GM12878 (cell line): ENCODE results near the gene LIN52. TPM values are rescaled to one million over a fixed set of nuclear protein-coding genes. Genes with fewer than 3 reads are reported as not detected.

Experiments used
- ATAC-seq: fragments of 200-7000 bp; cut with Tn5 transposase; 3 replicates; pipeline ENCODE4 v1.9.1; 2020; ENCODE audit warnings: mild to moderate bottlenecking, moderate library complexity
- BruUV-seq: library from RNA; stranded (reverse); fragments of 400-500 nt; replicated peaks from 2 replicates; lab custom pipeline; 2021; lab: Mats Ljungman, UMichigan
- CTCF ChIA-PET: fragments of 300-600 bp; sonication (Branson Sonifier 250); formaldehyde crosslinking; extraction: SDS; loops from one replicate; lab custom pipeline; 2021; ENCODE audit warnings: inconsistent platforms; lab: Yijun Ruan, JAX
- POLR2A ChIA-PET: fragments of 350-600 bp; formaldehyde crosslinking; extraction: SDS; loops from one replicate; lab custom pipeline; 2021; ENCODE audit warnings: inconsistent platforms; lab: Charles Lee
- RAD21 ChIA-PET: fragments of 300-600 bp; sonication (Branson Sonifier 250); formaldehyde crosslinking; loops from one replicate; lab custom pipeline; 2023; ENCODE audit warnings: antibody characterized with exemption; ENCODE audit not compliant: unreplicated experiment; lab: Charles Lee
- SMC1A ChIA-PET: fragments of 300-600 bp; sonication (Branson Sonifier 250); formaldehyde crosslinking; loops from one replicate; lab custom pipeline; 2023; ENCODE audit not compliant: unreplicated experiment, uncharacterized antibody; lab: Charles Lee
- DNase-seq: peaks from one replicate; pipeline ENCODE4 v3.0.0-alpha.2; 2011; ENCODE audit warnings: low read depth, low spot score
- FAIRE-seq: peaks from 3 replicates; lab custom pipeline; 2011; peaks lifted over from hg19 to GRCh38; lab: Jason Lieb, UNC
- H2AFZ ChIP-seq: 2 replicates; pipeline ENCODE4 v1.6.0; 2011; ENCODE audit warnings: low read depth, low read length, control low read depth; ENCODE audit not compliant: control insufficient read depth
- H3K27ac ChIP-seq: 2 replicates; pipeline ENCODE4 v1.5.1; 2011; ENCODE audit warnings: control low read depth; ENCODE audit not compliant: control insufficient read depth, insufficient read depth
- H3K27me3 ChIP-seq, 2 experiments: replicated peaks in 1 of 2; 2 replicates each; pipeline versions ENCODE4 v1.6.0 to v1.6.1; 2011; ENCODE audit warnings: low read length in 1 of 2; ENCODE audit not compliant: control insufficient read depth in 2 of 2, insufficient read depth in 2 of 2
- H3K36me3 ChIP-seq, 2 experiments: 2 replicates each; pipeline ENCODE4 v1.5.1; 2011; ENCODE audit warnings: low read length in 1 of 2; ENCODE audit not compliant: control insufficient read depth in 2 of 2, insufficient read depth in 2 of 2
- H3K4me1 ChIP-seq: 2 replicates; pipeline ENCODE4 v1.6.1; 2011; ENCODE audit warnings: mild to moderate bottlenecking, low read length, moderate library complexity, mixed read lengths; ENCODE audit not compliant: control insufficient read depth, insufficient read depth
- H3K4me2 ChIP-seq: 2 replicates; pipeline ENCODE4 v1.6.0; 2011; ENCODE audit warnings: control low read depth; ENCODE audit not compliant: control insufficient read depth, insufficient read depth
- H3K4me3 ChIP-seq: fragments of 200-600 bp; sonication (generic); 2 replicates; pipeline ENCODE4 v1.5.1; 2016
- H3K79me2 ChIP-seq: 2 replicates; pipeline ENCODE4 v1.6.0; 2011; ENCODE audit warnings: low read length; ENCODE audit not compliant: control insufficient read depth, insufficient read depth
- H3K9ac ChIP-seq: 2 replicates; pipeline ENCODE4 v1.8.0; 2011; ENCODE audit warnings: low read length, control low read depth, mixed read lengths; ENCODE audit not compliant: control insufficient read depth, insufficient read depth
- H3K9me3 ChIP-seq: replicated peaks from 3 replicates; pipeline ENCODE4 v1.5.1; 2011; ENCODE audit warnings: mild to moderate bottlenecking, low read length; ENCODE audit not compliant: control insufficient read depth, insufficient read depth
- H4K20me1 ChIP-seq: 2 replicates; pipeline ENCODE4 v1.6.0; 2011; ENCODE audit not compliant: control insufficient read depth, insufficient read depth
- IKZF2 ChIP-seq, 2 experiments: fragments of 450-650 bp; IDR thresholded peaks; 2 replicates each; pipeline ENCODE4 v1.6.1; 2017; ENCODE audit warnings: mild to moderate bottlenecking in 2 of 2, moderate library complexity in 2 of 2
- JUND ChIP-seq: IDR thresholded peaks from 2 replicates; pipeline ENCODE4 v1.6.1; 2012; ENCODE audit warnings: low read depth, mild to moderate bottlenecking, low read length, improper control_type of control experiment, moderate library complexity
- POU2F2 ChIP-seq: IDR thresholded peaks from 3 replicates; pipeline ENCODE4 v1.6.1; 2011; ENCODE audit warnings: low read depth, mild to moderate bottlenecking, low read length, borderline replicate concordance
- RELA ChIP-seq: fragments of 450-650 bp; IDR thresholded peaks from 2 replicates; pipeline ENCODE4 v1.8.0; 2014; ENCODE audit warnings: borderline replicate concordance; ENCODE audit not compliant: partially characterized antibody
- SUPT20H ChIP-seq: IDR thresholded peaks from 2 replicates; pipeline ENCODE4 v1.6.1; 2011; ENCODE audit warnings: low read depth, mild to moderate bottlenecking, low read length, moderate library complexity, borderline replicate concordance; ENCODE audit not compliant: control insufficient read depth
- TCF7 ChIP-seq: IDR thresholded peaks from 2 replicates; pipeline ENCODE4 v1.6.1; 2014; ENCODE audit warnings: antibody characterized with exemption, borderline replicate concordance
- YY1 ChIP-seq: IDR thresholded peaks from 2 replicates; pipeline ENCODE4 v1.6.1; 2011; ENCODE audit warnings: low read depth, mild to moderate bottlenecking, low read length
- WGBS: methylation state at CpG from one replicate; pipeline ENCODE4 v1.1.6; 2016; ENCODE audit warnings: low lambda C conversion rate; ENCODE audit not compliant: insufficient replicate concordance, insufficient coverage; ENCODE audit errors: missing lambda C conversion rate; 5-methylcytosine and 5-hydroxymethylcytosine counted together
- in situ Hi-C: fragments of 300-500 bp; cut with MboI; formaldehyde crosslinking; loops from 9 replicates; pipeline ENCODE4 v1.14.3; 2018; ENCODE audit warnings: mixed read lengths
- intact Hi-C: fragments of 100-400 bp; cut with micrococcal nuclease; formaldehyde crosslinking; loops from one replicate; pipeline ENCODE4 v1.14.2; 2022; ENCODE audit not compliant: unreplicated experiment
- polyA plus RNA-seq, 11 experiments: library from polyadenylated mRNA; depleted of rRNA in 4 of 11; unstranded in 6 of 11; stranded (reverse) in 5 of 11; fragments of >200 nt; fragmentation: Nextera tagmentation in 4 of 11; fragmentation: Illumina TruSeq in 1 of 11; extraction: Ambion mirVana in 4 of 11; extraction: Trizol in 1 of 11; gene quantifications; 1 replicate in 1 of 11; 2 replicates in 10 of 11; pipeline versions ENCODE4 v1.2.1 to v1.2.3, GENCODE V29; 2011 to 2016; ENCODE audit warnings: inconsistent platforms in 2 of 11, missing spikeins in 2 of 11, low read depth in 1 of 11
- total RNA-seq, 4 experiments: library from RNA; depleted of rRNA in 3 of 4; stranded (reverse); fragments of >200 nt in 3 of 4; fragmentation: Illumina TruSeq in 1 of 4; extraction: Trizol in 1 of 4; gene quantifications; 2 replicates each; pipeline versions ENCODE4 v1.2.1 to v1.2.3, GENCODE V29; 2013 to 2021
- TF ChIP-seq, protein P1 (sequence below): fragments of 450-650 bp; formaldehyde crosslinking; IDR thresholded peaks from 2 replicates; pipeline ENCODE4 v1.4.0; 2020; ENCODE audit warnings: mild to moderate bottlenecking, moderate library complexity
- TF ChIP-seq, protein P2 (sequence below): fragments of 150-350 bp; IDR thresholded peaks from 2 replicates; pipeline ENCODE4 v1.6.1; 2016; ENCODE audit warnings: low read depth, low read length
- TF ChIP-seq, protein P3 (sequence below): fragments of 450-650 bp; IDR thresholded peaks from 2 replicates; pipeline ENCODE4 v1.6.1; 2016; ENCODE audit warnings: mild to moderate bottlenecking
- TF ChIP-seq, protein P4 (sequence below): IDR thresholded peaks from 2 replicates; pipeline ENCODE4 v1.6.1; 2011; ENCODE audit warnings: borderline replicate concordance, low read depth, mild to moderate bottlenecking, moderate library complexity, low read length; ENCODE audit not compliant: insufficient read depth, poor library complexity, severe bottlenecking

LIN52 gene
- total and polyA plus RNA-seq, 10 of the 15 experiments (the other 5 are each of a cell fraction or from before 2014, with no cell fraction given): 13.3 to 30.9 (median 19.9) TPM

DNA sequence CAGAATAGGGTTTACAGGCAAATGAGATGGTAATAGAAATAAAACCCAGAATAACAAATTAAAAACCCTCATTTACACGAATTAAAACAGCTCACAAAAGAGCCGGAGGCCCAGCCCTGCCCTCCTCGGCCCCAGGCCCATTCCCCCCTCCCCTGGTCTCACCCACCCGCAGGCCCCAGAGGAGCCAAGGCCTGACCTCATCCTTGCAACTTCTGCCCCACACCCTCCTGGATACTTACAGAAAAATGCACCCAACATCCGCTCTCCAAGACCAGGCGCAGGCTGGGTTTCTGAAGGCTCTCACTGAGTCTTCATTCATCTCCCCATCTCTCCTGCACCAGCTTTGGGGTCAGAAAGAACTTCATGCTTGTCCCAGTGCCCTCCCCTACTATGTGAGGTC lies 138.3 kb downstream of the LIN52 start:
- CTCF ChIA-PET: no interaction called here
- in situ Hi-C loops (no loop called here), intact Hi-C loops (no loop called here)
- no peak overlapping the region for H3K4me2 ChIP-seq
- no peak for FAIRE-seq
- BruUV-seq: no TSS peak
- peaks cover 2% of the 10 kb centered on the region in 2 experiments; a peak in 3 of 4 replicates for H3K27me3 ChIP-seq
- no peak for ATAC-seq
- H3K4me1 ChIP-seq: no peaks in the 10 kb centered on the region
- H3K79me2 ChIP-seq: no peaks in the 10 kb centered on the region
- POLR2A ChIA-PET: no interaction called here
- SMC1A ChIA-PET: no interaction called here
- no peaks in the 10 kb centered on the region for H4K20me1 ChIP-seq
- no peak overlapping the region for H3K4me3 ChIP-seq
- H3K9me3 ChIP-seq: no peaks in the 10 kb centered on the region
- H3K36me3 ChIP-seq: no peaks in the 10 kb centered on the region
- RAD21 ChIA-PET: no interaction called here
- no peak for DNase-seq
- TF ChIP-seq, protein P1, sequence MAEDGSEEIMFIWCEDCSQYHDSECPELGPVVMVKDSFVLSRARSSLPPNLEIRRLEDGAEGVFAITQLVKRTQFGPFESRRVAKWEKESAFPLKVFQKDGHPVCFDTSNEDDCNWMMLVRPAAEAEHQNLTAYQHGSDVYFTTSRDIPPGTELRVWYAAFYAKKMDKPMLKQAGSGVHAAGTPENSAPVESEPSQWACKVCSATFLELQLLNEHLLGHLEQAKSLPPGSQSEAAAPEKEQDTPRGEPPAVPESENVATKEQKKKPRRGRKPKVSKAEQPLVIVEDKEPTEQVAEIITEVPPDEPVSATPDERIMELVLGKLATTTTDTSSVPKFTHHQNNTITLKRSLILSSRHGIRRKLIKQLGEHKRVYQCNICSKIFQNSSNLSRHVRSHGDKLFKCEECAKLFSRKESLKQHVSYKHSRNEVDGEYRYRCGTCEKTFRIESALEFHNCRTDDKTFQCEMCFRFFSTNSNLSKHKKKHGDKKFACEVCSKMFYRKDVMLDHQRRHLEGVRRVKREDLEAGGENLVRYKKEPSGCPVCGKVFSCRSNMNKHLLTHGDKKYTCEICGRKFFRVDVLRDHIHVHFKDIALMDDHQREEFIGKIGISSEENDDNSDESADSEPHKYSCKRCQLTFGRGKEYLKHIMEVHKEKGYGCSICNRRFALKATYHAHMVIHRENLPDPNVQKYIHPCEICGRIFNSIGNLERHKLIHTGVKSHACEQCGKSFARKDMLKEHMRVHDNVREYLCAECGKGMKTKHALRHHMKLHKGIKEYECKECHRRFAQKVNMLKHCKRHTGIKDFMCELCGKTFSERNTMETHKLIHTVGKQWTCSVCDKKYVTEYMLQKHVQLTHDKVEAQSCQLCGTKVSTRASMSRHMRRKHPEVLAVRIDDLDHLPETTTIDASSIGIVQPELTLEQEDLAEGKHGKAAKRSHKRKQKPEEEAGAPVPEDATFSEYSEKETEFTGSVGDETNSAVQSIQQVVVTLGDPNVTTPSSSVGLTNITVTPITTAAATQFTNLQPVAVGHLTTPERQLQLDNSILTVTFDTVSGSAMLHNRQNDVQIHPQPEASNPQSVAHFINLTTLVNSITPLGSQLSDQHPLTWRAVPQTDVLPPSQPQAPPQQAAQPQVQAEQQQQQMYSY (CRISPR knock-in tag): no peak
- TF ChIP-seq TCF7 (no peak), POU2F2 (no peak), IKZF2 (IDR thresholded peaks at IDR 0.05) (no peak), SUPT20H (no peak), JUND (no peak), YY1 (no peak), RELA (no peak)
- TF ChIP-seq, protein P2, sequence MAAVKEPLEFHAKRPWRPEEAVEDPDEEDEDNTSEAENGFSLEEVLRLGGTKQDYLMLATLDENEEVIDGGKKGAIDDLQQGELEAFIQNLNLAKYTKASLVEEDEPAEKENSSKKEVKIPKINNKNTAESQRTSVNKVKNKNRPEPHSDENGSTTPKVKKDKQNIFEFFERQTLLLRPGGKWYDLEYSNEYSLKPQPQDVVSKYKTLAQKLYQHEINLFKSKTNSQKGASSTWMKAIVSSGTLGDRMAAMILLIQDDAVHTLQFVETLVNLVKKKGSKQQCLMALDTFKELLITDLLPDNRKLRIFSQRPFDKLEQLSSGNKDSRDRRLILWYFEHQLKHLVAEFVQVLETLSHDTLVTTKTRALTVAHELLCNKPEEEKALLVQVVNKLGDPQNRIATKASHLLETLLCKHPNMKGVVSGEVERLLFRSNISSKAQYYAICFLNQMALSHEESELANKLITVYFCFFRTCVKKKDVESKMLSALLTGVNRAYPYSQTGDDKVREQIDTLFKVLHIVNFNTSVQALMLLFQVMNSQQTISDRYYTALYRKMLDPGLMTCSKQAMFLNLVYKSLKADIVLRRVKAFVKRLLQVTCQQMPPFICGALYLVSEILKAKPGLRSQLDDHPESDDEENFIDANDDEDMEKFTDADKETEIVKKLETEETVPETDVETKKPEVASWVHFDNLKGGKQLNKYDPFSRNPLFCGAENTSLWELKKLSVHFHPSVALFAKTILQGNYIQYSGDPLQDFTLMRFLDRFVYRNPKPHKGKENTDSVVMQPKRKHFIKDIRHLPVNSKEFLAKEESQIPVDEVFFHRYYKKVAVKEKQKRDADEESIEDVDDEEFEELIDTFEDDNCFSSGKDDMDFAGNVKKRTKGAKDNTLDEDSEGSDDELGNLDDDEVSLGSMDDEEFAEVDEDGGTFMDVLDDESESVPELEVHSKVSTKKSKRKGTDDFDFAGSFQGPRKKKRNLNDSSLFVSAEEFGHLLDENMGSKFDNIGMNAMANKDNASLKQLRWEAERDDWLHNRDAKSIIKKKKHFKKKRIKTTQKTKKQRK: no peak
- TF ChIP-seq, protein P3, sequence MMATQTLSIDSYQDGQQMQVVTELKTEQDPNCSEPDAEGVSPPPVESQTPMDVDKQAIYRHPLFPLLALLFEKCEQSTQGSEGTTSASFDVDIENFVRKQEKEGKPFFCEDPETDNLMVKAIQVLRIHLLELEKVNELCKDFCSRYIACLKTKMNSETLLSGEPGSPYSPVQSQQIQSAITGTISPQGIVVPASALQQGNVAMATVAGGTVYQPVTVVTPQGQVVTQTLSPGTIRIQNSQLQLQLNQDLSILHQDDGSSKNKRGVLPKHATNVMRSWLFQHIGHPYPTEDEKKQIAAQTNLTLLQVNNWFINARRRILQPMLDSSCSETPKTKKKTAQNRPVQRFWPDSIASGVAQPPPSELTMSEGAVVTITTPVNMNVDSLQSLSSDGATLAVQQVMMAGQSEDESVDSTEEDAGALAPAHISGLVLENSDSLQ: no peak
- TF ChIP-seq, protein P4, sequence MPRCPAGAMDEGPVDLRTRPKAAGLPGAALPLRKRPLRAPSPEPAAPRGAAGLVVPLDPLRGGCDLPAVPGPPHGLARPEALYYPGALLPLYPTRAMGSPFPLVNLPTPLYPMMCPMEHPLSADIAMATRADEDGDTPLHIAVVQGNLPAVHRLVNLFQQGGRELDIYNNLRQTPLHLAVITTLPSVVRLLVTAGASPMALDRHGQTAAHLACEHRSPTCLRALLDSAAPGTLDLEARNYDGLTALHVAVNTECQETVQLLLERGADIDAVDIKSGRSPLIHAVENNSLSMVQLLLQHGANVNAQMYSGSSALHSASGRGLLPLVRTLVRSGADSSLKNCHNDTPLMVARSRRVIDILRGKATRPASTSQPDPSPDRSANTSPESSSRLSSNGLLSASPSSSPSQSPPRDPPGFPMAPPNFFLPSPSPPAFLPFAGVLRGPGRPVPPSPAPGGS: no peak
- no peak overlapping the region for H3K27ac ChIP-seq
- 55% methylated on average over 6 of the region's 6 CpGs for WGBS
- H3K9ac ChIP-seq: no peak overlapping the region
- no peak overlapping the region for H2AFZ ChIP-seq
